K562 (cell line): ENCODE results near the gene KARS1. TPM values are rescaled to one million over a fixed set of nuclear protein-coding genes. Genes with fewer than 3 reads are reported as not detected.
A peak's percentile ranks its signal among the peaks of the same experiment; 100 is the strongest.

Source experiments
- C11orf30 ChIP-seq: fragments of 450-650 bp; IDR thresholded peaks from 2 replicates; pipeline ENCODE4 v1.6.1; 2016; ENCODE audit warnings: low read depth, mild to moderate bottlenecking
- CBFA2T2 ChIP-seq: fragments of 450-650 bp; conservative IDR thresholded peaks from 2 replicates; pipeline ENCODE4 v1.6.1; 2017; ENCODE audit warnings: mild to moderate bottlenecking
- CEBPG ChIP-seq, 3 experiments: fragments of 200-800 bp in 1 of 3; sonication (Bioruptor generic) in 1 of 3; sonication (generic) in 1 of 3; formaldehyde crosslinking in 1 of 3; IDR thresholded peaks in 2 of 3; conservative IDR thresholded peaks in 1 of 3; 2 replicates each; pipeline versions ENCODE4 v1.6.1 to v1.8.0; 2016 to 2022; ENCODE audit warnings: missing compliant biosample characterization in 2 of 3, missing genetic modification characterization in 2 of 3, mild to moderate bottlenecking in 1 of 3, missing genetic modification reagents in 1 of 3
- CGGBP1 ChIP-seq: fragments of 250-450 bp; sonication (Bioruptor Pico); IDR thresholded peaks from 2 replicates; pipeline ENCODE4 v1.9.0; 2021; ENCODE audit warnings: mild to moderate bottlenecking
- CREM ChIP-seq: IDR thresholded peaks from 2 replicates; pipeline ENCODE4 v1.6.1; 2014; ENCODE audit warnings: antibody characterized with exemption, low read depth
- FOXP1 ChIP-seq: sonication (generic); formaldehyde crosslinking; IDR thresholded peaks from 2 replicates; pipeline ENCODE4 v1.8.0; 2022; ENCODE audit warnings: mild to moderate bottlenecking, missing genetic modification reagents
- GATAD2A ChIP-seq: fragments of 450-650 bp; IDR thresholded peaks from 2 replicates; pipeline ENCODE4 v1.6.1; 2017
- HMG20B ChIP-seq: fragments of 250-450 bp; sonication (Bioruptor Pico); IDR thresholded peaks from 2 replicates; pipeline ENCODE4 v1.5.0; 2021; ENCODE audit warnings: mild to moderate bottlenecking
- ID3 ChIP-seq, 2 experiments: fragments of 250-450 bp in 1 of 2; fragments of 450-650 bp in 1 of 2; sonication (Bioruptor Pico) in 1 of 2; IDR thresholded peaks; 2 replicates each; pipeline versions ENCODE4 v1.6.1 to v1.8.0; 2016 to 2021; ENCODE audit warnings: mild to moderate bottlenecking in 2 of 2, moderate library complexity in 2 of 2, missing compliant biosample characterization in 1 of 2, missing genetic modification characterization in 1 of 2
- KHSRP ChIP-seq: fragments of 450-650 bp; IDR thresholded peaks from 2 replicates; pipeline ENCODE4 v1.6.1; 2017
- MTA3 ChIP-seq: fragments of 450-650 bp; formaldehyde crosslinking; IDR thresholded peaks from 2 replicates; pipeline ENCODE4 v1.6.1; 2017; ENCODE audit warnings: mild to moderate bottlenecking, borderline replicate concordance
- PCBP2 ChIP-seq: fragments of 200-400 bp; formaldehyde crosslinking; IDR thresholded peaks from 2 replicates; pipeline ENCODE4 v1.6.1; 2018; ENCODE audit warnings: low read length, low read depth, mild to moderate bottlenecking, moderate library complexity; ENCODE audit not compliant: poor library complexity, severe bottlenecking
- POU5F1 ChIP-seq: fragments of 150-350 bp; IDR thresholded peaks from 2 replicates; pipeline ENCODE4 v1.6.1; 2014; ENCODE audit warnings: borderline replicate concordance, low read length, low read depth, mild to moderate bottlenecking; ENCODE audit not compliant: partially characterized antibody
- PYGO2 ChIP-seq: fragments of 450-650 bp; IDR thresholded peaks from 2 replicates; pipeline ENCODE4 v1.6.1; 2016; ENCODE audit warnings: mild to moderate bottlenecking, missing genetic modification characterization, moderate library complexity, missing compliant biosample characterization
- RAD21 ChIP-seq, 2 experiments: fragments of 250-450 bp in 1 of 2; fragments of 450-650 bp in 1 of 2; sonication (Bioruptor Pico) in 1 of 2; formaldehyde crosslinking in 1 of 2; IDR thresholded peaks in 1 of 2; conservative IDR thresholded peaks in 1 of 2; 2 replicates each; pipeline versions ENCODE4 v1.4.0 to v1.8.0; 2020 to 2022; ENCODE audit warnings: mild to moderate bottlenecking in 2 of 2, moderate library complexity in 1 of 2
- RBM15 ChIP-seq: fragments of 200-400 bp; formaldehyde crosslinking; IDR thresholded peaks from 2 replicates; pipeline ENCODE4 v1.6.1; 2018; ENCODE audit warnings: mild to moderate bottlenecking, low read length, moderate library complexity; ENCODE audit not compliant: insufficient read depth
- RBM39 ChIP-seq: fragments of 200-400 bp; formaldehyde crosslinking; optimal IDR thresholded peaks from 2 replicates; pipeline ENCODE3; 2018; ENCODE audit warnings: low read depth, low read length
- TOE1 ChIP-seq, 2 experiments: fragments of 450-650 bp in 1 of 2; sonication (generic) in 1 of 2; formaldehyde crosslinking in 1 of 2; IDR thresholded peaks; 2 replicates each; pipeline versions ENCODE4 v1.7.1 to v1.8.0; 2016 to 2022; ENCODE audit warnings: borderline replicate concordance in 2 of 2, mild to moderate bottlenecking in 2 of 2, antibody characterized with exemption in 1 of 2, inconsistent platforms in 1 of 2, low read depth in 1 of 2, missing genetic modification reagents in 1 of 2, moderate library complexity in 1 of 2
- ZNF143 ChIP-seq: sonication (generic); formaldehyde crosslinking; IDR thresholded peaks from 2 replicates; pipeline ENCODE4 v1.9.0; 2022; ENCODE audit warnings: mild to moderate bottlenecking, missing genetic modification reagents
- ZNF311 ChIP-seq: fragments of 250-450 bp; sonication (Bioruptor Pico); IDR thresholded peaks from 2 replicates; pipeline ENCODE4 v1.4.0; 2020; ENCODE audit warnings: mild to moderate bottlenecking, moderate library complexity
- ZNF347 ChIP-seq: fragments of 450-650 bp; formaldehyde crosslinking; IDR thresholded peaks from 2 replicates; pipeline ENCODE4 v1.4.0; 2020; ENCODE audit warnings: low read depth, mild to moderate bottlenecking, moderate library complexity
- ZNF444 ChIP-seq: fragments of 250-450 bp; sonication (Bioruptor Pico); IDR thresholded peaks from 2 replicates; pipeline ENCODE4 v1.4.0; 2020; ENCODE audit warnings: mild to moderate bottlenecking, moderate library complexity
- ZNF639 ChIP-seq, 2 experiments: fragments of 200-800 bp in 1 of 2; sonication (Bioruptor generic) in 1 of 2; sonication (generic) in 1 of 2; formaldehyde crosslinking in 1 of 2; IDR thresholded peaks in 1 of 2; conservative IDR thresholded peaks in 1 of 2; 2 replicates each; pipeline versions ENCODE4 v1.5.0 to v1.6.1; 2016 to 2020; ENCODE audit warnings: missing compliant biosample characterization in 1 of 2, missing genetic modification characterization in 1 of 2, missing genetic modification reagents in 1 of 2
- ZNF707 ChIP-seq: fragments of 250-450 bp; sonication (Bioruptor Pico); conservative IDR thresholded peaks from 2 replicates; pipeline ENCODE4 v1.8.0; 2022; ENCODE audit warnings: inconsistent platforms, mild to moderate bottlenecking, moderate library complexity
- ZNF780A ChIP-seq: fragments of 250-450 bp; sonication (Bioruptor Pico); IDR thresholded peaks from 2 replicates; pipeline ENCODE4 v1.5.0; 2021; ENCODE audit warnings: mild to moderate bottlenecking
- ZZZ3 ChIP-seq: fragments of 450-650 bp; IDR thresholded peaks from 2 replicates; pipeline ENCODE4 v1.6.1; 2016; ENCODE audit warnings: antibody characterized with exemption, mild to moderate bottlenecking, moderate library complexity
- polyA plus RNA-seq, 8 experiments: library from polyadenylated mRNA; depleted of rRNA in 4 of 8; stranded (reverse) in 5 of 8; unstranded in 3 of 8; fragments of >200 nt; fragmentation: Nextera tagmentation in 2 of 8; fragmentation: Illumina TruSeq in 1 of 8; extraction: Ambion mirVana in 2 of 8; extraction: Trizol in 1 of 8; gene quantifications; 2 replicates each; pipeline versions ENCODE4 v1.2.1 to v1.2.3, GENCODE V29; 2011 to 2014; ENCODE audit warnings: inconsistent platforms in 1 of 8, missing spikeins in 1 of 8
- total RNA-seq, 7 experiments: library from RNA; depleted of rRNA in 6 of 7; stranded (reverse); fragments of >200 nt in 6 of 7; fragmentation: Illumina TruSeq in 2 of 7; extraction: Trizol in 2 of 7; gene quantifications; 2 replicates each; pipeline versions ENCODE4 v1.2.1 to v1.2.3, GENCODE V29; 2011 to 2021; ENCODE audit warnings: low replicate concordance in 1 of 7

The KARS1 gene
- total and polyA plus RNA-seq, 9 of the 15 experiments (the other 6 are each of a cell fraction or from before 2014, with no cell fraction given) = 223 to 386 (median 304) TPM

GRCh38 chr16:75624921-75625334, 22.5 kb downstream of the KARS1 start (continued):
- TF ChIP-seq MTA3 = no peak
- no peak for TF ChIP-seq RBM15
- TF ChIP-seq POU5F1 = no peak
- no peak for TF ChIP-seq ZNF707 (CRISPR knock-in tag)
- TF ChIP-seq ZZZ3 = no peak
- peak; percentile 79 for TF ChIP-seq CEBPG (CRISPR knock-in tag; IDR thresholded peaks at IDR 0.05)
- peak; percentile 84 to 97 for TF ChIP-seq CEBPG (tag; conservative IDR thresholded peaks at IDR 0.05 in 1 of 2, IDR thresholded peaks at IDR 0.05 in 1 of 2)
- no peak for TF ChIP-seq ZNF444 (CRISPR knock-in tag)
- no peak for TF ChIP-seq CGGBP1 (CRISPR knock-in tag)
- TF ChIP-seq GATAD2A = no peak
- no peak for TF ChIP-seq FOXP1 (CRISPR knock-in tag)
- no peak for TF ChIP-seq PYGO2 (tag)
- no peak for TF ChIP-seq C11orf30
- 0 out of 2 replicates have a peak, but pooled peaks have one; percentile 37 for TF ChIP-seq CREM
- no peak for TF ChIP-seq ZNF780A (CRISPR knock-in tag)
- no peak for TF ChIP-seq ZNF311 (CRISPR knock-in tag)
- 0 out of 2 replicates have a peak, but pooled peaks have one; percentile 29 for TF ChIP-seq KHSRP
- TF ChIP-seq RAD21 (CRISPR knock-in tag; conservative IDR thresholded peaks at IDR 0.05 in 1 of 2, IDR thresholded peaks at IDR 0.05 in 1 of 2) = peak in 1 of 2 experiments; percentile 11; a peak in 1 of 4 replicates
- TF ChIP-seq CBFA2T2 = peak; percentile 82
- no peak for TF ChIP-seq RBM39
- no peak for TF ChIP-seq HMG20B (CRISPR knock-in tag)
- TF ChIP-seq ZNF347 (CRISPR knock-in tag) = no peak
- no peak for TF ChIP-seq ZNF639 (CRISPR knock-in tag; conservative IDR thresholded peaks at IDR 0.05 in 1 of 2, IDR thresholded peaks at IDR 0.05 in 1 of 2)
- TF ChIP-seq ZNF143 (CRISPR knock-in tag) = no peak
- no peak for TF ChIP-seq ID3 (CRISPR knock-in tag; IDR thresholded peaks at IDR 0.05)
- TF ChIP-seq ID3 (tag; IDR thresholded peaks at IDR 0.05) = no peak
- no peak for TF ChIP-seq TOE1 (IDR thresholded peaks at IDR 0.05; ENCODE audit: borderline replicate concordance)
- TF ChIP-seq TOE1 (CRISPR knock-in tag; IDR thresholded peaks at IDR 0.05; ENCODE audit: borderline replicate concordance, low read depth) = no peak
- TF ChIP-seq PCBP2 = no peak
